Adrenal gland (tissue), 12 donors: Measurements from ENCODE around the gene PDE3A. TPM values are rescaled to one million over a fixed set of nuclear protein-coding genes. Genes with fewer than 3 reads are reported as not detected.

ENCODE experiments used
- DNase-seq, 7 donors: peaks; one replicate each; pipeline ENCODE4 v3.0.0-alpha.2; 2019 to 2020
- H3K27ac ChIP-seq, 5 donors: fragments of 200-600 bp; sonication (generic) in 4 of 5; 1 replicate in 3 of 5; 2 replicates in 2 of 5; pipeline versions ENCODE4 v1.5.1 to v1.8.0; 2016 to 2020; ENCODE audit warnings: mild to moderate bottlenecking in 1 of 5
- H3K27me3 ChIP-seq: fragments of 200-600 bp; 2 replicates; pipeline ENCODE4 v1.8.0; 2021
- H3K36me3 ChIP-seq, 2 donors: fragments of 200-600 bp; replicated peaks in 1 of 2; 1 replicate in 1 of 2; 2 replicates in 1 of 2; pipeline versions ENCODE4 v1.5.1 to v1.8.0; 2018 to 2022
- H3K4me1 ChIP-seq, 2 donors: fragments of 200-600 bp; replicated peaks in 1 of 2; 1 replicate in 1 of 2; 2 replicates in 1 of 2; pipeline versions ENCODE4 v1.5.1 to v1.8.0; 2018 to 2021
- H3K4me3 ChIP-seq, 4 donors: fragments of 200-600 bp; sonication (generic) in 3 of 4; one replicate each; pipeline ENCODE4 v1.5.1; 2016 to 2018
- H3K9me3 ChIP-seq, 3 donors: fragments of 200-600 bp; sonication (generic) in 1 of 3; replicated peaks in 1 of 3; 1 replicate in 2 of 3; 2 replicates in 1 of 3; pipeline versions ENCODE4 v1.5.1 to v1.8.0; 2016 to 2021
- POLR2A ChIP-seq, 2 donors: fragments of 450-650 bp; IDR thresholded peaks; one replicate each; pipeline ENCODE4 v1.6.1; 2017; ENCODE audit warnings: antibody characterized with exemption in 2 of 2, mild to moderate bottlenecking in 2 of 2, moderate library complexity in 1 of 2
- WGBS, 4 donors: extraction: QIAGEN DNeasy Blood & Tissue Kit in 2 of 4; methylation state at CpG; one replicate each; pipeline versions ENCODE4 v1.1.5 to v1.1.7; 2013 to 2017; 5-methylcytosine and 5-hydroxymethylcytosine counted together
- intact Hi-C, 2 donors: fragments of 100-400 bp; cut with DNase I; formaldehyde crosslinking; loops; one replicate each; pipeline versions ENCODE4 v1.14.1 to v1.15.0; 2022 to 2023
- polyA plus RNA-seq, 3 donors: library from polyadenylated mRNA; stranded (reverse); fragments of 200-250 nt in 2 of 3; fragments of 350-450 nt in 1 of 3; fragmentation: Illumina TruSeq in 1 of 3; extraction: RNeasy Lipid Tissue Mini Kit (QIAGEN cat#74804) in 1 of 3; gene quantifications; one replicate each; pipeline ENCODE4 v1.2.3, GENCODE V29; 2013 to 2014
- total RNA-seq, 9 donors: library from RNA; depleted of rRNA in 4 of 9; stranded (reverse); fragments of >200 nt in 4 of 9; fragments of 120-200 nt in 1 of 9; fragmentation: NEBNext Ultra II Directional in 1 of 9; extraction: Animal tissue kit (Norgen Biotek cat#: 25700) in 1 of 9; gene quantifications; one replicate each; pipeline versions ENCODE4 v1.1.0 to v1.2.4, GENCODE V29; 2013 to 2023
- TF ChIP-seq, protein P1 (sequence below), 6 experiments: fragments of 450-650 bp in 4 of 6; fragments of 200-600 bp in 2 of 6; sonication (generic) in 1 of 6; IDR thresholded peaks; 1 replicate in 5 of 6; 2 replicates in 1 of 6; pipeline versions ENCODE4 v1.5.1 to v1.8.0; 2016 to 2021; ENCODE audit warnings: antibody characterized with exemption in 6 of 6, mild to moderate bottlenecking in 2 of 6, moderate library complexity in 1 of 6
- donor health status: healthy with polysubstance abuse.
- donor health status: Bipolar disorder and iron deficiency.
- donor health status: DM: yes; HTN: yes; CAD: no.
- donor health status: DM: no; HTN: no; CAD: no.
- donor health status: DM: no; HTN: no; CAD: no.
- donor health status: DM: yes; HTN: yes; CAD: no.

The PDE3A gene
- total and polyA plus RNA-seq, 12 donors, result 0.61 to 4.6 (median 1.4) TPM

DNA sequence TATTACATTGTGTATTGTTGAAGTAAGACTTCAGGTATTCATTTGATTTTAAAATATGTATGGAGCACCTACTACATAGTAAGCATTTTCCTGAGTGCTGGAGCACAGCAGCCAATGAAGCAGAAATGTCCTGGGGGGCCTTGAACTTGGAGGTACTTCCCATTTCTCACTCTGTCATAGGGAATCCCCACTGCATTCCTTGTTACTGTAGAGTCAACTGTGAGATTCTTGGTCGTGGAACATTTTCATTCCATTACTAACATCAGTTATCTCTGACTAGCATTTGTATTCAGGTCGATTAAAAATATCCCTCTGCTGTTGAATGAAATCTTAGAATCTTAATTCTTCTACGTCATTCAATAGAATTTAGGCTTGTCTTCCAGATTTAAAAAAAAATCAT lies 66.7 kb downstream of the PDE3A start:
- H3K27ac ChIP-seq, result no peak overlapping the region
- intact Hi-C loops, result no loop called here
- WGBS, 4 donors, result 57 to 63% (median 59%) methylated on average over 3 of the region's 3 CpGs
- no peak for DNase-seq
- H3K27me3 ChIP-seq, result no peaks in the 10 kb centered on the region
- H3K36me3 ChIP-seq, result no peaks in the 10 kb centered on the region
- no peak for TF ChIP-seq POLR2A (IDR thresholded peaks at IDR 0.05)
- TF ChIP-seq, protein P1, sequence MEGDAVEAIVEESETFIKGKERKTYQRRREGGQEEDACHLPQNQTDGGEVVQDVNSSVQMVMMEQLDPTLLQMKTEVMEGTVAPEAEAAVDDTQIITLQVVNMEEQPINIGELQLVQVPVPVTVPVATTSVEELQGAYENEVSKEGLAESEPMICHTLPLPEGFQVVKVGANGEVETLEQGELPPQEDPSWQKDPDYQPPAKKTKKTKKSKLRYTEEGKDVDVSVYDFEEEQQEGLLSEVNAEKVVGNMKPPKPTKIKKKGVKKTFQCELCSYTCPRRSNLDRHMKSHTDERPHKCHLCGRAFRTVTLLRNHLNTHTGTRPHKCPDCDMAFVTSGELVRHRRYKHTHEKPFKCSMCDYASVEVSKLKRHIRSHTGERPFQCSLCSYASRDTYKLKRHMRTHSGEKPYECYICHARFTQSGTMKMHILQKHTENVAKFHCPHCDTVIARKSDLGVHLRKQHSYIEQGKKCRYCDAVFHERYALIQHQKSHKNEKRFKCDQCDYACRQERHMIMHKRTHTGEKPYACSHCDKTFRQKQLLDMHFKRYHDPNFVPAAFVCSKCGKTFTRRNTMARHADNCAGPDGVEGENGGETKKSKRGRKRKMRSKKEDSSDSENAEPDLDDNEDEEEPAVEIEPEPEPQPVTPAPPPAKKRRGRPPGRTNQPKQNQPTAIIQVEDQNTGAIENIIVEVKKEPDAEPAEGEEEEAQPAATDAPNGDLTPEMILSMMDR (IDR thresholded peaks at IDR 0.05), result no peak
- H3K4me3 ChIP-seq, result no peak overlapping the region
- H3K9me3 ChIP-seq, result no peaks in the 10 kb centered on the region
- peaks cover 0 to 10% of the 10 kb centered on the region in 2 donors for H3K4me1 ChIP-seq

DNA sequence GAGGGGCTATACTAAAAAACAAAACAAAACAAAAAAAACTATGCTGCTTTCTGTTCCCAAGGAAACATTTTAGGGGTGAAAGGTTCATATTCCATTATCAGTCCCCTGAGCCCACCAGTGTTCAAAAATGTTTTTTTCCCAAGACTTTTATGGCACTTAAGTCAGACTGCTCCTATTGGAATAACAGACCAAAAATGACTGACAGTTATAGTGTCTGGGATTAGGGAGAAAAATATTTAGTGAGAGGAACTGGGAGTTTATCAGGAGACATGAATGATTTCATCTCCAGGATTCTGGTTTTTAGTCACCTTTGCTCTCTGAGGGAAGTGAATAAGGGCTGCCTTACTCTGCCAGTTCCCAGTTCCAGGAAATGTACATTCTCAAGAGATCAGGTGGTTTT lies 68.0 kb downstream of the PDE3A start:
- no peaks in the 10 kb centered on the region for H3K36me3 ChIP-seq
- H3K9me3 ChIP-seq, result no peaks in the 10 kb centered on the region
- intact Hi-C loops, result no loop called here
- no peaks in the 10 kb centered on the region for H3K27me3 ChIP-seq
- no peak overlapping the region for H3K4me3 ChIP-seq
- TF ChIP-seq POLR2A (IDR thresholded peaks at IDR 0.05), result no peak
- TF ChIP-seq, protein P1 (IDR thresholded peaks at IDR 0.05), result no peak
- DNase-seq, result no peak
- H3K27ac ChIP-seq, result no peak overlapping the region
- peaks cover 0 to 15% of the 10 kb centered on the region in 2 donors for H3K4me1 ChIP-seq

DNA sequence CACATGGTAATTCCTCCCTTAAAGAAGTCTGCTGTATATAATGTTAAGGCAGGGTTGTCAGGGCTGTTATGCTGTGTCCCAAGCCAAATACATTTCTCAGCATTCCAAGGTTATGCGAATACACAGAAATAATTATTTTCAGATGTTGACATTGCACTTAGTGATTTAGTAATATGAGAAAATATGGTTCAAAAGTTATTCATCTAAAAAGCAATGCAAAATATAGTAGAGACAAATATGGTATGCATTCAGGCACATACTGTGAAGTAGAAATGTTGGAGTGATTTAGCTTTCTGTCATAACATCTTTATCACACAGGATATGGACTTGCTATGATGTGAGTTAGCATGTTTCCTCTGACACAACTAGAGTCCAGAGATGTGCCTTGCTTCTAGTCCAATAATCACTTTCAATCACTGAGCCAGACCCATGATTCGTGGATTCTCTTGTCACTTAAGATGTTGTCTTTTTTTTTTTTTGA lies 70.0 kb downstream of the PDE3A start:
- Histone ChIP-seq H3K27me3 (no peaks in the 10 kb centered on the region), H3K9me3 (no peaks in the 10 kb centered on the region), H3K27ac (no peak overlapping the region), H3K4me3 (no peak overlapping the region), H3K36me3 (no peaks in the 10 kb centered on the region), H3K4me1 (peaks cover 0 to 15% of the 10 kb centered on the region in 2 donors)
- intact Hi-C loops, result no loop called here
- TF ChIP-seq, protein P1 (IDR thresholded peaks at IDR 0.05), result no peak
- TF ChIP-seq POLR2A (IDR thresholded peaks at IDR 0.05), result no peak
- WGBS, 4 donors, result 46 to 70% (median 61%) methylated on average over 2 of the region's 2 CpGs
- DNase-seq, result no peak

DNA sequence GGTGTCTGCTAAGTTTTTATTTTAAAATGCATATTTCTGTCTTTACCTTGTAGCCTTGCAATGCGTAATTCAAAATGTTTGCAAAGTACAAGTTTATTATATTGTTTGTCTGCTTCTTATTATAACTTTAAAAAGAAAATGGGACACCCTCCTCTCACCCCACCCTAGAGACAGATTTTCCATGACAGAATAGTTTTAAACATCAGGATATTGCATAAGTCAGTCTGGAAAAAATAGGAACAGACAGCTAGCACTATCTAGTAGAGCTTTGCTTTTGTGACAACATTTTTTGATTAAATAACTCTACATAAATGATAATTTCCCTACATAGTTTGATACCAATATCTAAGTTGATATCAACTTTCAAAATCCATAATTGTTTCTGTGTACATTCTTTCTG lies 71.3 kb downstream of the PDE3A start:
- TF ChIP-seq POLR2A (IDR thresholded peaks at IDR 0.05), result no peak
- TF ChIP-seq, protein P1 (IDR thresholded peaks at IDR 0.05), result no peak
- Histone ChIP-seq H3K36me3 (no peaks in the 10 kb centered on the region), H3K9me3 (no peaks in the 10 kb centered on the region), H3K4me1 (peaks cover 0 to 15% of the 10 kb centered on the region in 2 donors), H3K4me3 (no peak overlapping the region), H3K27me3 (no peaks in the 10 kb centered on the region), H3K27ac (no peak overlapping the region)
- 34 to 84% (median 78%) methylated on average over 1 of the region's 1 CpG for WGBS, 4 donors
- no peak for DNase-seq
- intact Hi-C loops, result no loop called here
